HG03025 (cell line): ENCODE measurements around the gene LIG3.
"Not testable (repeated sequence)": the region's sequence is repeated elsewhere in the genome, so short reads cannot be mapped to it uniquely, and the experiment has no call there.

Experiments used
- ATAC-seq: cut with Tn5 transposase; IDR thresholded peaks from one replicate; pipeline ENCODE4 v1.9.1; 2021; ENCODE audit warnings: mild to moderate bottlenecking, moderate library complexity; ENCODE audit not compliant: unreplicated experiment, low FRiP score

The LIG3 gene

DNA sequence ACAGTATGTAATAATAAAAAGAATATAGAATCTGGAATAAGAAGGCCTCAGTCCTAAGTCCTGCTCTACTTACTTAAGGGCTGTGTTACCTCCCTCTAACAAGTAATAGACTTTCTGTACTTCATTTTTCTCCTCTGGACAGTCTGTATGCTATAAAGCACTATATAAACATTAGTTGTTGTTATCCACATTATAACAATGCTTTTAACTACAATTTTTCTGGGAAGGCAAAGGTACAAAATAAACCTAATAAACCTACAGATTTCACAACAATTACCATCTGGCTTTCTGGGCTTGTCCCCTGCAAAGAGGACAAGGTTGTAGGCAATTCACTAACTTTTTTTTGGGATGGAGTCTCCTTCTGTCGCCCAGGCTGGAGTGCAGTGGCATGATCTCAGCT lies 50.5 kb downstream of the LIG3 start:
- ATAC-seq: no peak

DNA sequence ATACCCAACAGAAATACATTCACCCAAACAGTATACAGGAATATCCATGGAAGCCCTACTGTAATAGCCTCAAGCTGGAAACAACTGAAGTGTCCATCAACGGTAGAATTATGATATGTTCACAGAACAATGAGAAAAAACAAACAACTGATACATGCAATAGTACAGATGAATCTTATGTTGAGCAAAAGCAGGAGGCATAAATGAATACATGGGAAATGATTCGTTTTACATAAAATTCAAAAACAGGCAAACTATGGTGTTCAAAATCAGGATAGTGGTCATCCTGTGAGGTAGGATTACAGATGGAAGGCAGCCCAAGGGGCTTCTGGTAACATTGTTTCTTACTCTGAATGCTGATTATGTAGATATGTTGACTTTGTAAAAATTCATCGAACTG lies 58.1 kb downstream of the LIG3 start:
- no peak for ATAC-seq

- no peak for ATAC-seq
These were observed 61.1 kb downstream of the LIG3 start for GRCh38 chr17:35041390-35041789.

- ATAC-seq: no peak
These were observed 63.9 kb downstream of the LIG3 start for GRCh38 chr17:35044181-35044580.

- ATAC-seq: not testable (repeated sequence)
These were observed 65.2 kb downstream of the LIG3 start for GRCh38 chr17:35045458-35045979.

DNA sequence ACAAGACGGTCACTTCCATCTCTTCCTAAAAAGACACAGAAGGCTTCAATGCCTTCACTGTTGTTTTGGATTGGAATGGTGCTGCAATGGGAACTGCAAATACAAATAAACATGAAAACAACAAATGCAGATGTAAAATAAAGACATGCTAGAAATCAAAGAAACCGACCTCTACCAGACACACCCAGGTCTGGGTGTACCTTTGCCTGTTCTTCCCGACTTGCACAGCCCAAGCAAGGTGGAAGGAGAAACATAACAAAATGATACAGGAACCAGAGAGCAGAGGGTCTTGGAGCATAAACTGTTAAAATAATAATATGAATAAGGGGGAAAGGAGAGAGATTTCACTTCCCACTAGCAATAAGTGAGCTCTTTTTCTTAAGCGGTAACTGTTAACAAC lies 65.9 kb downstream of the LIG3 start:
- ATAC-seq: no peak

DNA sequence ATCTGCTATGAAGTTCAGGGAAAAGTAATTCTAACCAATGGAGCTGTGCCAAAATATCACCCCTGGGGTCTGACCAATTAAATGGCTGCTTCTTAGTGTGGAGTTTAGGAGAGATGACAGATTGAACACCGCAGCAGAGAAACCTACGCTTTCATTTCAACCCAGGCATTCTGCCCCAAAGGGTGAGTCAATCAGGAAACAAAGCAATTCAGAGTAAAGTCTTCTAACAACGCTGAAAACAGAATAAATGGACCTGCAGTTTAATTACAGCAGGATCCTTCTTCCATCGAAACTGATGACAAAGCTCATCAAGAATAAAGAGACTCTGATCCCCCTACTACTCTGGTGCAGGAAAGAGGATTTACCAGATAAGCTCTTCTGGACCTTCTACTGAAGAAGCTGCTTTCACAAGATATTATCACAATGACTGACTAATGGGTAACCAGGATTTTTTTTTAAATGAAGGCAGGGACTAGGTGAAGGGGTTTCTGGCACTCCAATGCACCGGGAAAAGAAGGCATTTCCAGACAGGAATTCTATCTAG lies 66.5 kb downstream of the LIG3 start:
- no peak for ATAC-seq

GRCh38 chr17:35048685-35049379 lies 68.5 kb downstream of the LIG3 start:
- no peak for ATAC-seq

DNA sequence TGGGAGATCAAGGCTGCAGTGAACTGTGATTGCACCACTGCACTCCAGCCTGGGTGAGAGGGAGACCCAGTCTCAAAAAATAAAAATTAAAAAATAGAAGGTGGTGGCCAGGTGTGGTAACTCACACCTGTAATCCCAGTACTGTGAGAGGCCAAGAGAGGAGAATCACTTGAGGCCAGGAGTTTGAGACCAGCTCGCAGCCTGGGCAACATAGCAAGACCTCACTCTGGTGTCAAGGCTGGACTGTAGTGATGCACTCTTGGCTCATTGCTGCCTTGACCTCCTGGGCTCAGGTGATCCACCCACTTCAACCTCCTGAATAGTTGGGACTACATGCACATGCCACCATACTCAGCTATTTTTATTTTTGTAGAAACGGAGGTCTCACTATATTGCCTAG lies 69.9 kb downstream of the LIG3 start:
- ATAC-seq: no peak

DNA sequence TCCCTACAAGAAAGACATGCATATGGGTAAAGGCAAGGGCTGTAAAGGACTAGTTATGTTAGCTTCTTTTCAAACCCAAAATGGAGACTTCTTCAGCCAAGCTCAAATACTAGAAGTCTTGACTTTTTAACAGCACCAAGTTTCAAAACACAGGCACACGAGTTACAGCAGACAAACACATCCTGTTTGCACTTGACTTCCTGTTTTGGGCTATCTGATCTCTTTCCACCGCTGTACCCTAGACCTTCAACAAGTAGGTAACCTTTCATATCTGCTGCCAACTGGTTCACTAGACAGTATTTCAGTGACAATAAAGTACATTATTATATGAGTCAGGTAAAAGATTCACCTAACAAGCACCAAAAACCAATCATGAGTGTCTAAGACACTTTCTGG lies 70.9 kb downstream of the LIG3 start:
- ATAC-seq: peak; percentile 43

DNA sequence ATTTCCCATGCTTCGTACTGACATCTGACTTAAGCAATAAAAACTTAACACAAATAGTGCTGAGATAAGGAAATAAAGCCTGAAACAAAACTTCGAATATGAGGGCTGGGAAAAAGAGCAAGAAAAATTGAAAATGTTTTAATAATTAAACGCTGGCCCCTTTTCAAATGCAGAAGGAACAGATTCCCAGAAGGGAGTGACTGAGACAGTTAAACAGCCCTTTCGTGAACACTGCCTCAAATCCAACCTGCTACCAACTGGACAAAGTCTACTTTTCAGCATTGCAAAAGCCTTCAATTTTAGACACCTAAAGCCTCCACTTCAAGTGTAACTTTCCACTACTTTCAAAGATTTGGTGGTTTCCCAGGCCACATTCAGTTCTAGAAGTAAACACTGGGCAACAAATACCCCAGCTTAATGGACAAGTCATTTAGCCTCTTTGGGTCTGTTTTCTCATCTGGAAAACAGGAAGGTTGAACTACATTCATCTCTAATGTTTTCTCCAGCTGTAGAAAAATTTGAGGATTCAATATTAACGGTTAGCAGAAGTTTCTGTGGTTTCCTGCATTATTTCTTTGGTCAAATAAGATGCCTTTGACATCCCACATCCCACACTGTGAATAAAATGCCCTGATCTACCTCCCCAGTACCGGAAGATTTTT lies 71.4 kb downstream of the LIG3 start:
- no peak for ATAC-seq

- no peak for ATAC-seq
These were observed 71.9 kb downstream of the LIG3 start for GRCh38 chr17:35052241-35052610.

DNA sequence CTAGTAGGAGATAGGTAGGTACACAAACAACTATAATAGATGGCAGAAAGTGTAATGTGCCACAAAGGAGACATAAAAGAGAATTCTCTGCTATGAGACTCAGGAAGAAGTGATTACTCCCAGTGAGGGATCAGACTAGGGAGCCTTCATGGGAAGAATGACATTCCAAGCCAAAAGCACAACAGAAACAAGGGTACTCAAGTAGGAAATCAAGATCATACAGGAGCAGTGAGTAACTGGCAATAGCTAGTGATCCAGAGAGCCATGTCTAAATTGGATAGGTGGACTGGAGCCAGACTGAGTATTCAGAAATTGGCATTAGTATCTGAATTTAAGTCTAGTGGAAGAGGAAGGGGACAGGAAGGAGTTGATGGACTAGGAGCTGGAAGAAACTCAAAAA lies 72.5 kb downstream of the LIG3 start:
- ATAC-seq: no peak

GRCh38 chr17:35053204-35053603 lies 72.9 kb downstream of the LIG3 start:
- no peak for ATAC-seq

- ATAC-seq: no peak
These were observed 75.7 kb downstream of the LIG3 start for GRCh38 chr17:35056013-35056412.

GRCh38 chr17:35057332-35057915 lies 77.1 kb downstream of the LIG3 start:
- no peak for ATAC-seq
